HG02623 (cell line): ENCODE data around the gene MAGI2.

Source experiments
- ATAC-seq: cut with Tn5 transposase; IDR thresholded peaks from one replicate; pipeline ENCODE4 v1.9.1; 2021; ENCODE audit warnings: moderate library complexity; ENCODE audit not compliant: unreplicated experiment

Gene MAGI2

GRCh38 chr7:78080811-78081210 is 1372.7 kb downstream of the MAGI2 start:
- ATAC-seq, result no peak

- ATAC-seq, result no peak
These were observed 1373.2 kb downstream of the MAGI2 start for GRCh38 chr7:78080241-78080640.

DNA sequence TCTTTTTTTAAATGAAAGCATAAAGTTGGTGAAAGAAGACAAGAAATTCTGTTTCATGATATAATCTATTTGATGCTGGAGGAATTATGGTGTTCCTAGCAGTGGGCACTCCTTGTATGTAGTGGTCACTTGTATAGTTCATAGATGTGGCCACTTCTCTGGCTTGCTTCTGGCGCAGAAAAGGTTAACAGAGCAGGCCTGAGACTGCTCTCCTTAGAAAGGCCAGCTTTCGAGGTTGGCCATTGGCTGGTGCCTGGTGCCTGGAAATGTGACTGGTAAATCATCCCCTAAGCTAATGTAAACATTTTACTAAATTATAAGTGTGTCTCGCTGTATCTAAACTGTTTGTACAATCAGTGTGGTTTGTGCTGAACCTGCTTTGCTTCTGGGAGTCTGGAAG is 1378.8 kb downstream of the MAGI2 start:
- ATAC-seq, result no peak

DNA sequence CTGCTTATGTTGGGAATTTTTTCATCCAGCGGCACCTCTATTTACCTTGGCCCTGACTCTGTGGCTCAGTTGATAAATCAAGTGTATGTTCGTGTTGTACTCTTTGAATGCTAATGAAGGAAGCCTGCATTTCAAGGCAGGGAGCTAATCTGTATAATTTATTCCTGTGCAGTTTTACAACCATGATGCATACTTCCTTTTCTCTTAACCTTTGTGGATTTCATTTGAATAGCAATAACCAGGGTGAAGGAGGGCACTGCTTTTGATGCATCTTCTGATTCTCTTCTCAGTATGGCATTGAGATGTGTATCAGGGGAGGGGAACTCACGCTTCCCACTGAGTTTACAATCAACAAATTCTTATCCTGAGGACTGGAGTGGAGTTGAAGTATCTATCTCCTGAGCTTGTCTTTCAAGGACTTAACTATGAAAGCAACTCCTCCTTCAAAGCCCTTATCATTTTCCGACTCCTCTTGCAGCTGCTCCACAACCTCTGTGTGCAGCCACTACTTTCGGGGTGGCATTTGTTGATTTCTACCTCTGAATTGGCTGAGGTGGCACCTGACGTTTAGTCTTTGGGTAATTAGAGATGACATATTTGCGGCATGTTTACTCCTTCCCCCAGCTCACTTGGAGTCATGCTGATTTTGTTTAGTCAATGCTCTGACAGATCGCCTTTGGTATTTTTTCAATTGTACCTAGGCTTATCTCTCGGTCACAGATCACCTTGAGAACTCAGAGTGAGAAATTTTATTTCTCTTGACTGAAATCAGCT is 1379.7 kb downstream of the MAGI2 start:
- no peak for ATAC-seq

DNA sequence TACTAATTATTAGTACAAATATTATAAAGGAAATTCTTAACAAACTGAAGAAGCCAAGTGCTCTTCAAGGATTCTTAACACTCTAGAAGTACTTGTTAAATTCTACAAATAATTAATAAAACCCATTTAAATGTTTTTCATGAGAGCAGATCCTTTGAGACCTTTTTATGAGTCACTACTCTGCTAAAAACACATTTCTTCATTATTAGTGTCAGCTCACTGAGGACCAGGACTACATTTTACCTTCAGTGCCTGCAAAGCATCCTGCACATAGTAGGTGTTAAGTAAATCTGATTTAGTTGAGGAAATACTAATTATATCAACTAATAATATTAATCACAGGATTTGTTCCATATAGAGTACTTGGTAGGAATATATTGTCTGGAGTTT is 1381.3 kb downstream of the MAGI2 start:
- ATAC-seq, result no peak

GRCh38 chr7:78071491-78072200 is 1381.8 kb downstream of the MAGI2 start:
- ATAC-seq, result no peak

DNA sequence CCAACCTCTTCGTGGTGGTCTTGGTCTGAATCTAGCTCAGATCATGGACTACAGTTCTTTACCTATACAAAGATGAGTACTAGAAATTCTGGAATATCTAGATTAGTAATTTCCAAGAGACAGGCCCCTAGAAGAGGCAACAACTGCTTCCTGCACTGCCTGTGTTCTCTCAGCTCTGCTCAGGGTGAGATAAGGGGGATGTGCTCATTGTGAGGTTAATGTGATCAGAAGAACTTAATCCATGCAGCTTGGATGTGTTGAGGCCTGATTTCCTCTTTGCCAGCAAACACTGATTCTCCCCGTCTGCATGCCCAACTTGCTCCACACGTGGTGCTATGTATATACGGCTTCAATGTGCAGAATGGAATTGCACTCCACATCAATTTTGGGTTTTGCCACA is 1386.9 kb downstream of the MAGI2 start:
- no peak for ATAC-seq

GRCh38 chr7:78063758-78064157 is 1389.7 kb downstream of the MAGI2 start:
- ATAC-seq, result no peak

GRCh38 chr7:78062214-78062613 is 1391.3 kb downstream of the MAGI2 start:
- ATAC-seq, result no peak

GRCh38 chr7:78057571-78057970 is 1395.9 kb downstream of the MAGI2 start:
- ATAC-seq, result no peak

DNA sequence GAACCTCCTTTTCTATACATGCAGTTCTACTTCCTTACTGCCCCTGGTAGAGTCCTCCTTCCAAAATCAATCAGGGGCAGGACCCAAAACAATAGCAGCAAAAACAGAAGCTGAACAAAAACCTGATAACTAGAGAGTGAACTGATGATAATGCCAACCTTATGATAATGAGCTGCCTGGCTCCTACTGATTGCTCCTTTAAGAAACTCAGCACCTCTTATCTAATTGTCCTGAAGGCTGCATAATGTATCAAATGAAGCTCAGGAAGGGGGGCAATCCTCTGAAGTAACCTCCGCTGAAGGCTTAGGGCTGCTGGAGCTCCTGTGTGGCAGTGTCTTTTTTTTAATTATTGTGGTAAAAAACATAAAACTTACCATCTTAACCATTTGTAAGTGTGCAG is 1397.9 kb downstream of the MAGI2 start:
- no peak for ATAC-seq

- no peak for ATAC-seq
These were observed 1398.4 kb downstream of the MAGI2 start for GRCh38 chr7:78055001-78055573.

DNA sequence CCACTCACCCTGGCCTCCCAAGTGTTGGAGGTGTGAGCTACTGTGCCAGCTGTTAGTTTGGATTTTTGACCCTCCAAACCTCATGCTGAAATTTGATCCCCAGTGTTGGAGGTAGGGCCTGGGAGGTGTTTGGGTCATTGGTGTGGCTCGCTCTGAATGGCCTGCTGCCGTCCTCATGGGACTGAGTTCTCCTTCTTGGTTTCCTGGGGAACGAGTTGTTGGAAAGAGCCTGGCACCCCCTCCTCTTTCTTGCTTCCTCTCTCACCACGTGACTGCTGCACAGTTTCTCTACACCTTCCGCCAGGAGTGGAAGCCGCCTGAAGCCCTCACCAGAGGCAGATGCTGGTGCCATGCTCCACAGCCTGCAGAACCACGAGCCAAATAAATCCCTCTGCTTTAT is 1401.4 kb downstream of the MAGI2 start:
- ATAC-seq, result no peak

- ATAC-seq, result no peak
These were observed 1405.7 kb downstream of the MAGI2 start for GRCh38 chr7:78047800-78048199.

GRCh38 chr7:78043159-78043558 is 1410.3 kb downstream of the MAGI2 start:
- ATAC-seq, result no peak

GRCh38 chr7:78041423-78041822 is 1412.0 kb downstream of the MAGI2 start:
- no peak for ATAC-seq

DNA sequence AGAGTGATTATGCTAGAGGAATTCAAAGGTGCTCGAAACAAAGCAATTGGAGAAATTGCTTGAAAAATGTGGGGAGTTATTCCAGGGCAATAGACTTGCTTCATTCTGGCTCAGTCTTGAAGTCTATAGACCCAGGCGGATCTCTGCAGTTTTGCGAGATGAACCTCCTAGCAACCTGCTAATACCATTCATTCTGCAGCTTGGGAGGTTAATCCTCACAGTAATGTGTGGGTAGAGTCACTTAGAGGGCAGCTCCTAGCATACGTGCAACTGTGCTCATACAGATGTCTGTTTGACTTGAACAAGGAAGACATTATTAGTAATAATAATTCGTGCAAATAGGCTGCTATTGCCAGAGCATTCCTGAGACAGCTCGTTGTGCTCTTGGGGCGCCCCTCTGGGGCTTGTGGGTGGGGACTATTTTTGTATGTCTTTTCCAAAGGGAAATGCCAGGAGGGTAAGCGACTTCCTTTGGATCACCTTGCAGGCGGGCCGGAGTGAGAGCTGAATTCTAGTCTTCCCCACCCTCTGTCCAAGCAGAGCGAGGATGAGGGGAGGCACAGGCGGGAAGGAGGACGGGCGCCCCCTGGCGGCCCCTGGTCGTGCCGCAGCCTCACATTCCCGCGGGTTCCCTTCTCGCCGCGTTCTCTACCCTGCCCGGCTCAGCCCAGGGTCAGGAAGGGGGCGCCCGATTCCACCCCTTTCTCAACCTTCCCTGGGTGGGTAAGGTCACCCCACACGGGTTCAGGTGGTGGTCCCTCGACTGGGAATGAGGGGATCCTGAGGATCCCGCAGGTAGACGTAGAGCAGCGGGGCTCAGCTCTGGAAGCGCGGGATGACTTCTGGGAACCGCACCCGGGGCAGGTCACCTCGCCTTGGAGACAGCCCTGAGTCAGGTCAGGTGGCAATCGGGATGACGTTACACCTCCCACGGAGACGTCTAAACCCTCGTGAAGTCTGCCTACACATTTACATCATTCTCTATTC is 1413.4 kb downstream of the MAGI2 start:
- ATAC-seq, result peak; percentile 83

DNA sequence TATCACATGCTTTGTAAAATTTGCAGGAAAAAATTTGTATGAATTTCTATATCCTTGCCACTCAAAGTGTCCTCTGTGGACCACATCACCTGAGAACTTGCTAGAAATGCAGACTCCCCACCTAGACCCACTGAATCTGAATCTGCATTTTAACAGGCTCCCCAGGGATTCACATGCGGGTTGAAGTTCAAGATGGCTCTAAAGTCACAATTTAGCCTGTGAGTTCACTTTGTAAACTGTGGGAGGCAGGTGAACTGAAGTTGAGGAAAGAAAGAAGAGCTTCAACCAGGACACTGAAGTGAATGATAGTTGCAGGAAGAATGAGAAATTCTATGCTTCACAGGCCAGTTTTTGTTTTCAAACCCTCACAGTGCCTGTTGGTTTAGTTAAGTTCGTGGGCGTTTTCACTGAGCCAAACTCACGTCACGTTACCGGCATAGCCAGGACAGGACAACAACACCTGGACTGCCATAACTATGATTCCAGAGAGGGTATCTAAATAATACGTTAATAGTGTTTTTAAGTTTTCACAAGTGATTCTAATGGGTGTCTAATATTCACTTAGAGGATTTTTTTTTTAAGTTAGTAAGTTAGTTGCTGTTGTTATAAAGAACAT is 1414.9 kb downstream of the MAGI2 start:
- ATAC-seq, result no peak

- no peak for ATAC-seq
These were observed 1415.9 kb downstream of the MAGI2 start for GRCh38 chr7:78037603-78038002.

DNA sequence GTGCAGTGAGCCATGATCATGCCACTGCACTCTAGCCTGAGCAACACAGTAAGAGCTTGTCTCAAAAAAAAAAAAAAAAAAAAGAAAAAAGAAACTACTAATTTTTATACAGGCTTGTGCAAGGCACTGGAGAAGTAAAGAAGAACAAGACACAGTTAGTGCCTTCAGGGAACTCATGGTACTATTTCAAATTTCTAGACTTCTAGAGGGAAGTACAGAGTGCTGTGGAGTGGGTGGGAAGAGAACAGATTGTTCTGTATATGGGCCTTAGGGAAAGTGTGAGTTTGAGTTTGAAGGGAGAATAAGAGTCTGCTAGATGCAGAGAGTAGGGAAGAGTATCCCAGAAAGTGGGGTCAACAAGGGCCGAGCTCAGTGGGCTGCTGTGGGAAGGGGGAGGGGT is 1420.1 kb downstream of the MAGI2 start:
- no peak for ATAC-seq

- no peak for ATAC-seq
These were observed 1427.0 kb downstream of the MAGI2 start for GRCh38 chr7:78026492-78026891.
